SK-N-MC (cell line): ENCODE data around the gene PATE3.

Experiments
- DNase-seq: peaks from one replicate; pipeline ENCODE4 v3.0.0-alpha.2; 2011; ENCODE audit warnings: low read depth, low spot score
- H3K27ac ChIP-seq: fragments of 200-600 bp; sonication (generic); 2 replicates; pipeline ENCODE4 v1.5.1; 2016; ENCODE audit warnings: mixed run types
- H3K36me3 ChIP-seq: fragments of 200-600 bp; sonication (generic); 2 replicates; pipeline ENCODE4 v1.6.1; 2017; ENCODE audit warnings: antibody characterized with exemption, low read length, mixed read lengths; ENCODE audit not compliant: insufficient read depth
- H3K4me3 ChIP-seq: fragments of 200-600 bp; sonication (generic); 2 replicates; pipeline ENCODE4 v1.5.1; 2016
- H3K9ac ChIP-seq: fragments of 200-600 bp; sonication (generic); 2 replicates; pipeline ENCODE4 v1.8.0; 2017; ENCODE audit warnings: mixed run types, mixed read lengths; ENCODE audit not compliant: insufficient read length
- H3K9me3 ChIP-seq: fragments of 200-600 bp; sonication (generic); 2 replicates; pipeline ENCODE4 v1.6.1; 2017; ENCODE audit warnings: low read depth, mild to moderate bottlenecking, antibody characterized with exemption, low read length, moderate library complexity, mixed read lengths
- EZH2 ChIP-seq: fragments of 200-600 bp; sonication (generic); IDR thresholded peaks from one replicate; pipeline ENCODE4 v1.6.1; 2017; ENCODE audit warnings: antibody characterized with exemption
- FOXP2 ChIP-seq: optimal IDR thresholded peaks from 2 replicates; pipeline ENCODE3; 2011; ENCODE audit warnings: mild to moderate bottlenecking, moderate library complexity; ENCODE audit not compliant: insufficient read depth; ENCODE audit errors: extremely low read length, control extremely low read depth
- POLR2AphosphoS5 ChIP-seq: IDR thresholded peaks from 2 replicates; pipeline ENCODE4 v1.6.1; 2012; ENCODE audit warnings: mild to moderate bottlenecking, low read depth, low read length, borderline replicate concordance

PATE3 gene

GRCh38 chr11:125797641-125798040 lies 9.7 kb downstream of the PATE3 start:
- H3K9ac ChIP-seq: no peak overlapping the region
- no peaks in the 10 kb centered on the region for H3K36me3 ChIP-seq
- H3K4me3 ChIP-seq: no peak overlapping the region
- TF ChIP-seq EZH2 (no peak), POLR2AphosphoS5 (no peak), FOXP2 (no peak)
- no peak for DNase-seq
- H3K9me3 ChIP-seq: no peaks in the 10 kb centered on the region
- no peak overlapping the region for H3K27ac ChIP-seq

GRCh38 chr11:125799808-125800207 lies 11.9 kb downstream of the PATE3 start:
- H3K4me3 ChIP-seq: no peak overlapping the region
- TF ChIP-seq FOXP2: no peak
- no peak for TF ChIP-seq POLR2AphosphoS5
- no peak for TF ChIP-seq EZH2
- no peaks in the 10 kb centered on the region for H3K9me3 ChIP-seq
- DNase-seq: no peak
- H3K9ac ChIP-seq: no peak overlapping the region
- H3K27ac ChIP-seq: no peak overlapping the region
- no peaks in the 10 kb centered on the region for H3K36me3 ChIP-seq

- no peaks in the 10 kb centered on the region for H3K9me3 ChIP-seq
- no peak overlapping the region for H3K4me3 ChIP-seq
- no peaks in the 10 kb centered on the region for H3K36me3 ChIP-seq
- H3K9ac ChIP-seq: no peak overlapping the region
- TF ChIP-seq FOXP2 (no peak), POLR2AphosphoS5 (no peak), EZH2 (no peak)
- no peak for DNase-seq
- no peak overlapping the region for H3K27ac ChIP-seq
These were observed 14.5 kb downstream of the PATE3 start for GRCh38 chr11:125802387-125802786.

- no peak overlapping the region for H3K9ac ChIP-seq
- DNase-seq: no peak
- H3K27ac ChIP-seq: no peak overlapping the region
- TF ChIP-seq POLR2AphosphoS5 (no peak), EZH2 (no peak), FOXP2 (no peak)
- H3K36me3 ChIP-seq: no peaks in the 10 kb centered on the region
- H3K9me3 ChIP-seq: no peaks in the 10 kb centered on the region
- no peak overlapping the region for H3K4me3 ChIP-seq
These were observed 20.0 kb downstream of the PATE3 start for GRCh38 chr11:125807909-125808308.

GRCh38 chr11:125833016-125833415 lies 45.1 kb downstream of the PATE3 start, which contains the start of gene PATE4:
PATE4 (plus strand) TSS chr11:125833316; CDS start chr11:125833360, 44 bp downstream.
- Histone ChIP-seq H3K9ac (no peak within 1 kb of the TSS), H3K9me3 (no peaks in the 10 kb centered on the region), H3K27ac (no peak within 1 kb of the TSS), H3K4me3 (no peak within 1 kb of the TSS), H3K36me3 (no peaks in the 10 kb centered on the region)
- TF ChIP-seq FOXP2: no peak
- no peak for TF ChIP-seq EZH2
- TF ChIP-seq POLR2AphosphoS5: no peak
- no peak for DNase-seq

GRCh38 chr11:125835748-125836147 lies 47.8 kb downstream of the PATE3 start:
- no peak for DNase-seq
- no peaks in the 10 kb centered on the region for H3K36me3 ChIP-seq
- H3K4me3 ChIP-seq: no peak overlapping the region
- H3K9ac ChIP-seq: no peak overlapping the region
- no peaks in the 10 kb centered on the region for H3K9me3 ChIP-seq
- TF ChIP-seq POLR2AphosphoS5 (no peak), FOXP2 (no peak), EZH2 (no peak)
- H3K27ac ChIP-seq: no peak overlapping the region
